HG03045 (cell line): Measurements from ENCODE around the gene SLC25A10.

Source experiments
- ATAC-seq: cut with Tn5 transposase; IDR thresholded peaks from one replicate; pipeline ENCODE4 v1.9.1; 2021; ENCODE audit warnings: mild to moderate bottlenecking, moderate library complexity; ENCODE audit not compliant: unreplicated experiment

Gene SLC25A10

GRCh38 chr17:81705518-81706231 is 6.4 kb upstream of the SLC25A10 start:
- ATAC-seq, result no peak

- ATAC-seq, result no peak
These were observed 5.9 kb upstream of the SLC25A10 start for GRCh38 chr17:81706232-81706611.

GRCh38 chr17:81706757-81707624 is 5.1 kb upstream of the SLC25A10 start:
- no peak for ATAC-seq

GRCh38 chr17:81707725-81708646 is 4.1 kb upstream of the SLC25A10 start:
- no peak for ATAC-seq

GRCh38 chr17:81708739-81709185 is 3.3 kb upstream of the SLC25A10 start:
- no peak for ATAC-seq

GRCh38 chr17:81710514-81711308 is 1.4 kb upstream of the SLC25A10 start:
- no peak for ATAC-seq

- ATAC-seq, result no peak
These were observed 452 bp downstream of the SLC25A10 start for GRCh38 chr17:81712468-81713003.

- no peak for ATAC-seq
These were observed 996 bp downstream of the SLC25A10 start for GRCh38 chr17:81713004-81713555.

GRCh38 chr17:81713556-81714411 is 1.7 kb downstream of the SLC25A10 start:
- ATAC-seq, result no peak

- ATAC-seq, result no peak
These were observed 2.5 kb downstream of the SLC25A10 start for GRCh38 chr17:81714412-81715106.

GRCh38 chr17:81715107-81715871 is 3.2 kb downstream of the SLC25A10 start:
- ATAC-seq, result no peak

GRCh38 chr17:81715872-81716673 is 4.0 kb downstream of the SLC25A10 start:
- no peak for ATAC-seq

- ATAC-seq, result no peak
These were observed 4.6 kb downstream of the SLC25A10 start for GRCh38 chr17:81716674-81716996.

- no peak for ATAC-seq
These were observed 5.1 kb downstream of the SLC25A10 start for GRCh38 chr17:81717049-81717765.

GRCh38 chr17:81717766-81718089 is 5.6 kb downstream of the SLC25A10 start:
- ATAC-seq, result no peak
